Suprapubic skin (tissue), 4 donors: ENCODE results near the gene FAM241A.

ENCODE experiments used
- CTCF ChIP-seq, 2 donors: fragments of 200-600 bp in 1 of 2; fragments of 450-650 bp in 1 of 2; sonication (generic) in 1 of 2; IDR thresholded peaks; one replicate each; pipeline ENCODE4 v1.5.1; 2016 to 2019; ENCODE audit warnings: antibody characterized with exemption in 2 of 2, mild to moderate bottlenecking in 1 of 2, moderate library complexity in 1 of 2
- EP300 ChIP-seq: sonication (generic); formaldehyde crosslinking; IDR thresholded peaks from one replicate; pipeline ENCODE4 v1.6.1; 2017; ENCODE audit warnings: antibody characterized with exemption
- POLR2A ChIP-seq, 2 donors: fragments of 450-650 bp; IDR thresholded peaks; one replicate each; pipeline ENCODE4 v1.6.1; 2017; ENCODE audit warnings: antibody characterized with exemption in 2 of 2, mild to moderate bottlenecking in 2 of 2, moderate library complexity in 2 of 2
- POLR2AphosphoS5 ChIP-seq, 3 donors: sonication (generic); formaldehyde crosslinking; IDR thresholded peaks; one replicate each; pipeline ENCODE4 v1.6.1; 2017; ENCODE audit warnings: antibody characterized with exemption in 3 of 3

- no peak for TF ChIP-seq POLR2AphosphoS5 (IDR thresholded peaks at IDR 0.05)
- no peak for TF ChIP-seq CTCF (IDR thresholded peaks at IDR 0.05)
- TF ChIP-seq POLR2A (IDR thresholded peaks at IDR 0.05), result peak in 1 of 2 donors; percentile 59
- TF ChIP-seq EP300, result no peak
These were observed at the start of gene FAM241A for GRCh38 chr4:112145326-112145789.
